ENCODE results near the gene PLXNA2.

The PLXNA2 gene

DNA sequence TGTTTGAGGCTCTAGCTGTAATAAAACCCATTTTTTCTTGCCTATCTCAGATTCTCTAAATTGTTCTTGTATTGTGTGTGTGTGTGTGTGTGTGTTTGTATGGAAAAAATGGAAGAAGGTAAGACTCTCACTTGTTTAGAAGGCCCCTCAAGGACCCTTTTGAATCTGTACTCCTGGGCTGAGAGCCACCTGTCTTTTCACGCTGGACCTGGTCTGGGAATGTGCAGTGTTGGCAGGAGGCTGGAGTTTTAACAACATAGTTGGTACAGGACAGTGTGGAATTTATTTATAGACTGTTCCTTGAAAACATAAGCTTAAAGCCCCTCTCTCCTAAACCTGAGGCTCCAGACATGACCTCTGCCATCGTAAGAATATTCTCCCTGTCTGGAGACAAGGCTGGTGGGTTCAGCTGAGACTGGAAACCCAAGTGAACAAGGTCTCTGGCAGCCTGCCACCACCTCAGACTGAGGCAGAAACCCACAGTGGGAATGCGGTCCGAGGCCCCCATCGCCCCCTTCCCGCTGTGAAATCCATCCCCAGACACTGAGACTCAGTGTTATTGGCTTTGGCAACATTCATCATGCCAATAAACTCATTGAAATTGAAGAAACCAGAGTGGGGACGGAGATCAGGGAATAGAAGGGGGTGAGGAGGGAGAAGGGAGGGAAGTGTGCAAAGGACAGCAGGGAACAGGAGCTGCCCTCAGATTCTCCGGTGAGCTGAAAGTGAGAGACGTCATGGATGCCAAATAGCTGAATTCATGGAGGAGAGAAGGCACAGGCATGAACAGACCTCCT lies 24.6 kb upstream of the PLXNA2 start:
- DNase-seq (ENCODE audit: insufficient read length, low spot score) (no peak), FAIRE-seq (no peak)
- TF ChIP-seq PAX5 (IDR thresholded peaks at IDR 0.05; ENCODE audit: insufficient read depth, low read length, severe bottlenecking): no peak

DNA sequence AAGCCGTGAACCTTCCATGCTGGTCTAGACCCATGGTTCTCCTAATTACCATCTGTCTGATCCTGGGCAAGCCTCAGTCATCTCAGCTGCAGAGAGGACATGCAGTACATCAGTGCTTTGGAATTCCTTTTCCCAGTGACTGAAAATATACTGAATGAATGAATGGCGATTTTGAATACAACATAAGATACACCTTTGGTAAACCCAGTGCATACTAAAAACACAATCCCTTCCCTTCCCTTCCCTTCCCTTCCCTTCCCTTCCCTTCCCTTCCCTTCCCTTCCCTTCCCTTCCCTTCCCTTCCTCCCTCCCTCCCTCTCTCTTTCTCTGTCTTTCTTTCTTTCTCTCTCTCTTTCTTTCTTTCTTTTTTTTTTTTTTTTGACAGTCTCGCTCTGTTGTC lies 21.3 kb upstream of the PLXNA2 start:
- DNase-seq (ENCODE audit: insufficient read length, low spot score) (no peak), FAIRE-seq (no peak)
- TF ChIP-seq SPI1 (IDR thresholded peaks at IDR 0.05; ENCODE audit: low read depth, low read length): no peak
- no peak for TF ChIP-seq POLR2A (IDR thresholded peaks at IDR 0.05; ENCODE audit: low read depth, low read length)
- no peak for TF ChIP-seq TAF1 (IDR thresholded peaks at IDR 0.05; ENCODE audit: low read depth, low read length)
- no peak for TF ChIP-seq POU2F2 (IDR thresholded peaks at IDR 0.05; ENCODE audit: low read depth, low read length)
- no peak for TF ChIP-seq PAX5 (IDR thresholded peaks at IDR 0.05; ENCODE audit: insufficient read depth, low read length, severe bottlenecking)
- TF ChIP-seq POLR2AphosphoS5 (IDR thresholded peaks at IDR 0.05; ENCODE audit: low read depth, low read length): no peak

DNA sequence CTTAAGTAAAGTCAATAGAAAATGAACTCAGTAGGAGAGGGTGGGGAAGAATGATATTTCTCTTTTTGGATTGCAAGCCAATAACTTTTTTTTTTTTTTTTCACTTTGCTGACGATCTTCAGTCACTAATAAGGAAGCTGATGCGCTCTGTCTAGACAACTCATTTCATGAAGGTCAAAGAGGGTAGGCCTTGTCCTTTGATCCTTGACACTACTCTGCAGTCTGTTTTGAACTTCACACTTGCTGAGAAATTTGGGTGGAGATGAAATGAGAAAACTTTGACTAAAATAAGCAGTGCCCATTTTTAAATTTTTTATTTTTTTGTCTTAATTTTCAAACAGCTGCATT lies 20.9 kb upstream of the PLXNA2 start:
- FAIRE-seq (no peak), DNase-seq (ENCODE audit: insufficient read length, low spot score) (no peak)
- TF ChIP-seq POLR2A (IDR thresholded peaks at IDR 0.05; ENCODE audit: low read depth, low read length) (no peak), POLR2AphosphoS5 (IDR thresholded peaks at IDR 0.05; ENCODE audit: low read depth, low read length) (no peak), TAF1 (IDR thresholded peaks at IDR 0.05; ENCODE audit: low read depth, low read length) (no peak), PAX5 (IDR thresholded peaks at IDR 0.05; ENCODE audit: insufficient read depth, low read length, severe bottlenecking) (no peak), POU2F2 (IDR thresholded peaks at IDR 0.05; ENCODE audit: low read depth, low read length) (no peak), SPI1 (IDR thresholded peaks at IDR 0.05; ENCODE audit: low read depth, low read length) (no peak)

DNA sequence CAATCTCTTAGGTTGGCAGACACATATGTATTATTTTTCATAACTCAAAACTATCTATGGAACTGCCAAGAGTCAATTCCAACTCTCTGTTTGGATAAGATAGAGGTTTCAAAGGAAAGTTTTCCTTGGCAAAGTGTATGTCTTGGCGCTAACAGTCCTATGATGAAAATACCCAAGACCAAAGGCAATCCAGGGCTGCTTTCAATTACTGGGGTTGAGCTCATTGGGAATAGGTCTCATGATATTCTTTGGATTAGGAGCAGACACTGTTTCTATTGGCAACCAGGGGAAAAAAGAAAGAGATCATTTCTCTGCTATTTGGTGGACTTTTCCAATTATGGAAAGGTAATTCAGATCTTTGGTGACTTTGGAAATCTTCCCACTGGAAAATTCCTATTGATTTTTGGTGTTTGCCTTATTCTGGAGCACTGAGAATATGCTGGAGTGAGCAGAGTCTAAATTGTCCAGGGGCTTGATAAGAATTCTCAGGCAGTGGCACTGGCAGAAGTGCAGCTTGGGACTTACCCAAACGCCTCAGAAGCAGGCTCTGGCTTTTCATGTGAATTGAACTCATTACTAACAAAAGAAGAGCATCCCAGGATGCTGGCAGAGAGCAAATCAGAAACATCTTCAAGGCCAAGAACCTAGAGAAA lies 20.4 kb upstream of the PLXNA2 start:
- TF ChIP-seq POLR2AphosphoS5 (IDR thresholded peaks at IDR 0.05; ENCODE audit: low read depth, low read length) (no peak), POLR2A (IDR thresholded peaks at IDR 0.05; ENCODE audit: low read depth, low read length) (no peak), TAF1 (IDR thresholded peaks at IDR 0.05; ENCODE audit: low read depth, low read length) (no peak), SPI1 (IDR thresholded peaks at IDR 0.05; ENCODE audit: low read depth, low read length) (no peak), PAX5 (IDR thresholded peaks at IDR 0.05; ENCODE audit: insufficient read depth, low read length, severe bottlenecking) (no peak), POU2F2 (IDR thresholded peaks at IDR 0.05; ENCODE audit: low read depth, low read length) (no peak)
- DNase-seq (ENCODE audit: insufficient read length, low spot score): no peak

DNA sequence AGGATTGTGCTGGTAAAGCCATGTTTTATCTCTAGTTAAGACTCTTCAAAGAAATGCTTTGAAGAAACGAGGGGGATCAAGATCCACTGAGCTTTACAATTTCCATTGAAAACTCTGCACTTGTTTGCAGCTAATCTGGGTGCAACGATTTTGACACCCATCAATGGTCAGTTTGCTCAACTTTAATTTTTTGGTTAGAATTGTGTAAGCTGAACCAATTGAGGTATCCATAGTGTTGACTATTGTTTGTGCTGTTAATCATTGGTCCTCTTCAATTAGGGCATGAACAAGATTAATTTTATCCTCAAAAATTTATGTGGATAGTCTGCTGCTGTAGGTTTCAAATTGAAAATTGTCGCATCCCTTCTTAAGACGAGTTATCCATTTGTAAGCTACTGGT lies 17.7 kb upstream of the PLXNA2 start:
- DNase-seq (ENCODE audit: insufficient read length, low spot score) (no peak), FAIRE-seq (no peak)
- TF ChIP-seq TAF1 (IDR thresholded peaks at IDR 0.05; ENCODE audit: low read depth, low read length) (no peak), POLR2A (IDR thresholded peaks at IDR 0.05; ENCODE audit: low read depth, low read length) (no peak), SPI1 (IDR thresholded peaks at IDR 0.05; ENCODE audit: low read depth, low read length) (no peak), PAX5 (IDR thresholded peaks at IDR 0.05; ENCODE audit: insufficient read depth, low read length, severe bottlenecking) (no peak), POU2F2 (IDR thresholded peaks at IDR 0.05; ENCODE audit: low read depth, low read length) (no peak), POLR2AphosphoS5 (IDR thresholded peaks at IDR 0.05; ENCODE audit: low read depth, low read length) (no peak)

More for the DNA sequence above, 20.4 kb upstream of the PLXNA2 start:
- FAIRE-seq: no peak

DNA sequence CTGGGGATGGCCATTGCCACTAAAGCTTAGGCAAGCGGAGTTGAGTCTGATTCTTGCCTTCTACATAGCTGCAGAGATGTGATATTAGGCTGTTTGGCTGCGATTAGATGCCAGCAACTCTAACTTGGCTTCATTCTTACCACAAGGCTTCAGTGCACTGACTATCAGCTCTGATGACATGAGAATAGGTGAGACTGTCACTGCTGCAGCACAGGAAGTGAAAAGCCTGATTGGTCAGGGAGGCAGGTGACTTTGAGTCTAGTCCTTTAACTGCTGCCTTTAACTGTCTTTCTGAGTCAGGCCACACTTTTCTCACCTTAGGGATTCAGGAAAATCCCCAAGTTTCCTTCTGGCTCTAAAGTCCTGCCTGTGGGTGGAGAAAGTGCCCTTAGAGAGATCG lies 14.1 kb upstream of the PLXNA2 start:
- FAIRE-seq: no peak
- no peak for TF ChIP-seq POLR2AphosphoS5 (IDR thresholded peaks at IDR 0.05; ENCODE audit: low read depth, low read length)
- TF ChIP-seq POU2F2 (IDR thresholded peaks at IDR 0.05; ENCODE audit: low read depth, low read length): no peak
- TF ChIP-seq POLR2A (IDR thresholded peaks at IDR 0.05; ENCODE audit: low read depth, low read length): no peak
- TF ChIP-seq PAX5 (IDR thresholded peaks at IDR 0.05; ENCODE audit: insufficient read depth, low read length, severe bottlenecking): no peak
- TF ChIP-seq SPI1 (IDR thresholded peaks at IDR 0.05; ENCODE audit: low read depth, low read length): no peak
- TF ChIP-seq TAF1 (IDR thresholded peaks at IDR 0.05; ENCODE audit: low read depth, low read length): no peak
- DNase-seq (ENCODE audit: insufficient read length, low spot score): no peak

DNA sequence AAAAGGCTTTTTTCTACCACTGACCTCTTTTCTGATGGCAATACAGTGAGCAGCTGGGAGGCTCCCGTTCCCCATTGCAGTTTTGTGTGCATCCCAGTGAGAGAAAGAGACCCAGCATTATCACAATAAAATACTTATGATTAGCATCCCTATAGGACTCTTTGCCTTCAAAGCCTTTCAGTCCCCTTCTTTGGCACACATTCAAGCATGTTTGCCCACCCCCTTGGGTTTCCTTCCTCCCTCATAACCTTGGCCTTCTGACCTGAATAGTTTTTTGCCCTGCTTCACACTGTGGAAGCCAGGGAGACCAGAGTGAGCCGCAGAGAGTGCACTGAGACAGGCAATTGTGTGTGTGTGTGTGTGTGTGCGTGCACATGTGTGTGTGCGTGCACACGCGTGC lies 13.2 kb upstream of the PLXNA2 start:
- DNase-seq (ENCODE audit: insufficient read length, low spot score) (no peak), FAIRE-seq (no peak)
- TF ChIP-seq TAF1 (IDR thresholded peaks at IDR 0.05; ENCODE audit: low read depth, low read length) (no peak), POU2F2 (IDR thresholded peaks at IDR 0.05; ENCODE audit: low read depth, low read length) (no peak), POLR2AphosphoS5 (IDR thresholded peaks at IDR 0.05; ENCODE audit: low read depth, low read length) (no peak), SPI1 (IDR thresholded peaks at IDR 0.05; ENCODE audit: low read depth, low read length) (no peak), PAX5 (IDR thresholded peaks at IDR 0.05; ENCODE audit: insufficient read depth, low read length, severe bottlenecking) (no peak), POLR2A (IDR thresholded peaks at IDR 0.05; ENCODE audit: low read depth, low read length) (no peak)

DNA sequence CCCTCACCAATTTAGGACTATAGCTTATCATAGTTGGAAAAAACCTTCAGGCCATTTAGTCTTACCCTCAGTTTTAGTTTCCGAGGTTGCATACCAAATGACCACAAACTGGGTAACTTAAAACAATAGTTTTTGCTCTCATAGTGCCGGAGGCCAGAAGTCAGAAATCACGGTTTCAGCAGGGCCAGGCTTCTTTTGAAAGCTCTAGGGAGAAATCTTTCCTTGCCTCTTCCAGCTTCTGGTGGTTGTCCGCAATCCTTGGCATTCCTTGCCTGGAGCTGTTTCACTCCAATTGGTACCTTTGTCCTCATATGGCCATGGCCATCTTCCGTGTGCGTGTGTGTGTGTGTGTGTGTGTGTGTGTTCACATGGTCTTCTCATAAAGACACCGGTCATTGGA lies 12.4 kb upstream of the PLXNA2 start:
- no peak for TF ChIP-seq TAF1 (IDR thresholded peaks at IDR 0.05; ENCODE audit: low read depth, low read length)
- TF ChIP-seq POLR2A (IDR thresholded peaks at IDR 0.05; ENCODE audit: low read depth, low read length): no peak
- FAIRE-seq (no peak), DNase-seq (ENCODE audit: insufficient read length, low spot score) (no peak)

DNA sequence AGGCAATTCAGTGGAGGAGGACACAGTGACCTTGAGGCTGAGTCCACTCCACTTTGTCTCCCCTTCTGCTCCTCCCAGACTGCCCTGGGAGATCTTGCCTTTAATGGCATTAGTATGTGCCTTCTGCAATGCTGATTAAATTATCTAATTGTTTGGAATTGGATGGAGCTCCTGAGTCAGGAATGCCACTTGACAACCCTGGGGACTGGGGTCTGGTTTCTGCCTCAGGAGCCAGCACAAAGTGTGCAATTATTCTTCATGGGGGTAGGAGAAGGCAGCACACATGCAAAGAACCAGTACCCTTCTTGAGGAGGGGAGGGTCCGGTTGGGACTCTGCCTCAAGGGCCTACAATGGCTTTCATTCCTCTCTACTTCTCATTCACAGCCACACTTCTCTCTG lies 11.9 kb upstream of the PLXNA2 start:
- FAIRE-seq (no peak), DNase-seq (ENCODE audit: insufficient read length, low spot score) (no peak)
- TF ChIP-seq SPI1 (IDR thresholded peaks at IDR 0.05; ENCODE audit: low read depth, low read length) (no peak), POLR2A (IDR thresholded peaks at IDR 0.05; ENCODE audit: low read depth, low read length) (no peak), POU2F2 (IDR thresholded peaks at IDR 0.05; ENCODE audit: low read depth, low read length) (no peak), PAX5 (IDR thresholded peaks at IDR 0.05; ENCODE audit: insufficient read depth, low read length, severe bottlenecking) (no peak), TAF1 (IDR thresholded peaks at IDR 0.05; ENCODE audit: low read depth, low read length) (no peak), POLR2AphosphoS5 (IDR thresholded peaks at IDR 0.05; ENCODE audit: low read depth, low read length) (no peak)

DNA sequence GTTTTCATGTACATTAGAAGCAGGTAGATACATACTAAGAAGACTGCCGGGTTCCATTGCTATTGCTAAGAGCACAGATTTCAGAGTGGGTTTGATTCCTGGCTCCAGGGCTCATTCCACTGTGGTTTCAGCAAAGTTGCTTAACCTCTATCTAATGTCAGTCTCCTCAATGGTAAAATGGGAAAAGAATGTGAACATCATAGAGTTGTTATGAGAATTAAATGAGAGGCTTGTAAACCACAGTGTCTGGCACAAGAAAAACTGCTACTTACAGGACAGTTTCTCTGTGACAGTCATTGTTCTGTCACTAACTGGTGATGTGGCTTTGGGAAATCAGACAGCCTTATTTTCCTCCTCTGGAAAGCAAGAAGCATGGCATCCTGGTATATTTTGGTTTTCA lies 10.7 kb upstream of the PLXNA2 start:
- TF ChIP-seq POLR2A (IDR thresholded peaks at IDR 0.05; ENCODE audit: low read depth, low read length) (no peak), SPI1 (IDR thresholded peaks at IDR 0.05; ENCODE audit: low read depth, low read length) (no peak), POU2F2 (IDR thresholded peaks at IDR 0.05; ENCODE audit: low read depth, low read length) (no peak), PAX5 (IDR thresholded peaks at IDR 0.05; ENCODE audit: insufficient read depth, low read length, severe bottlenecking) (no peak), TAF1 (IDR thresholded peaks at IDR 0.05; ENCODE audit: low read depth, low read length) (no peak), POLR2AphosphoS5 (IDR thresholded peaks at IDR 0.05; ENCODE audit: low read depth, low read length) (no peak)
- no peak for DNase-seq (ENCODE audit: insufficient read length, low spot score)
- no peak for FAIRE-seq

Data from GM12891 (cell line).